H1 (cell line): ENCODE results near the gene HERC3. TPM values are rescaled to one million over a fixed set of nuclear protein-coding genes. Genes with fewer than 3 reads are reported as not detected.
A peak's percentile ranks its signal among the peaks of the same experiment; 100 is the strongest.

Source experiments
- CTCF ChIA-PET: fragments of 300-600 bp; sonication (Branson Sonifier 250); formaldehyde crosslinking; loops from one replicate; lab custom pipeline; 2021; ENCODE audit not compliant: partially characterized antibody; lab: Charles Lee
- POLR2A ChIA-PET: fragments of 300-600 bp; sonication (Branson Sonifier 250); formaldehyde crosslinking; loops from one replicate; lab custom pipeline; 2021; ENCODE audit warnings: inconsistent platforms; ENCODE audit not compliant: partially characterized antibody; lab: Charles Lee
- DNase-seq, 2 experiments: peaks; one replicate each; pipeline versions ENCODE4 v3.0.0 to v3.0.0-alpha.2; 2010 to 2022; ENCODE audit warnings: low spot score in 2 of 2, low read depth in 1 of 2, mixed read lengths in 1 of 2
- FAIRE-seq: peaks from 2 replicates; lab custom pipeline; 2011; peaks lifted over from hg19 to GRCh38; lab: Jason Lieb, UNC
- H2AFZ ChIP-seq: 2 replicates; pipeline ENCODE4 v1.8.1; 2012; ENCODE audit warnings: low read length, inconsistent platforms
- H2AK5ac ChIP-seq: 2 replicates; pipeline ENCODE4 v1.6.1; 2013; ENCODE audit warnings: low read depth, low read length
- H2BK120ac ChIP-seq: replicated peaks from 2 replicates; pipeline ENCODE3; 2013; ENCODE audit warnings: low read depth, low read length, inconsistent platforms
- H2BK12ac ChIP-seq: 2 replicates; pipeline ENCODE4 v1.6.1; 2013; ENCODE audit warnings: low read depth, low read length
- H2BK15ac ChIP-seq: 2 replicates; pipeline ENCODE4 v1.6.1; 2013; ENCODE audit warnings: low read length
- H2BK20ac ChIP-seq: 2 replicates; pipeline ENCODE4 v1.6.1; 2013; ENCODE audit warnings: low read length
- H2BK5ac ChIP-seq: 2 replicates; pipeline ENCODE4 v1.6.1; 2013; ENCODE audit warnings: low read depth, low read length
- H3K14ac ChIP-seq: 2 replicates; pipeline ENCODE4 v1.6.1; 2013; ENCODE audit warnings: inconsistent platforms; ENCODE audit not compliant: insufficient read length
- H3K18ac ChIP-seq: 2 replicates; pipeline ENCODE4 v1.6.1; 2013; ENCODE audit warnings: low read length; ENCODE audit errors: extremely low read depth
- H3K23ac ChIP-seq: 2 replicates; pipeline ENCODE4 v1.6.1; 2013; ENCODE audit warnings: inconsistent platforms; ENCODE audit not compliant: insufficient read length
- H3K23me2 ChIP-seq: 2 replicates; pipeline ENCODE4 v1.6.1; 2013; ENCODE audit warnings: low read depth, low read length
- H3K27ac ChIP-seq: 2 replicates; pipeline ENCODE4 v1.6.1; 2011; ENCODE audit warnings: low read depth, low read length, inconsistent platforms
- H3K27me3 ChIP-seq, 4 experiments: replicated peaks in 1 of 4; 1 replicate in 1 of 4; 2 replicates in 3 of 4; pipeline versions ENCODE4 v1.6.1 to v1.8.1; 2011 to 2013; ENCODE audit warnings: low read length in 3 of 4, mild to moderate bottlenecking in 3 of 4, inconsistent platforms in 2 of 4, mixed read lengths in 2 of 4, moderate library complexity in 1 of 4; ENCODE audit not compliant: control insufficient read depth in 3 of 4, insufficient read depth in 3 of 4; ENCODE audit errors: extremely low read depth in 1 of 4
- H3K36me3 ChIP-seq, 4 experiments: 2 replicates each; pipeline versions ENCODE4 v1.6.1 to v1.8.1; 2011 to 2013; ENCODE audit warnings: mild to moderate bottlenecking in 4 of 4, low read length in 3 of 4, moderate library complexity in 2 of 4, control low read depth in 1 of 4, inconsistent platforms in 1 of 4; ENCODE audit not compliant: insufficient read depth in 4 of 4, control insufficient read depth in 2 of 4
- H3K4ac ChIP-seq: replicated peaks from 2 replicates; pipeline ENCODE3; 2013; ENCODE audit warnings: low read length, low read depth, mixed read lengths, inconsistent platforms; ENCODE audit not compliant: insufficient read length
- H3K4me1 ChIP-seq, 4 experiments: replicated peaks in 1 of 4; 1 replicate in 1 of 4; 2 replicates in 3 of 4; pipeline versions ENCODE4 v1.6.1 to v1.8.1; 2011 to 2013; ENCODE audit warnings: low read length in 3 of 4, inconsistent platforms in 2 of 4, mixed read lengths in 1 of 4; ENCODE audit not compliant: insufficient read depth in 4 of 4, control insufficient read depth in 3 of 4
- H3K4me2 ChIP-seq, 2 experiments: 2 replicates each; pipeline versions ENCODE4 v1.6.1 to v1.8.1; 2011 to 2013; ENCODE audit warnings: low read depth in 2 of 2, low read length in 2 of 2, control low read depth in 1 of 2, inconsistent platforms in 1 of 2, mild to moderate bottlenecking in 1 of 2; ENCODE audit not compliant: insufficient read depth in 1 of 2
- H3K4me3 ChIP-seq, 4 experiments: fragments of 200-600, 300-600 bp in 1 of 4; sonication (generic), shearing (Covaris generic), sonication (Bioruptor Twin) in 1 of 4; 2 replicates each; pipeline versions ENCODE4 v1.5.1 to v1.8.1; 2011 to 2016; ENCODE audit warnings: low read length in 4 of 4, low read depth in 3 of 4, control low read depth in 2 of 4, inconsistent platforms in 2 of 4, mild to moderate bottlenecking in 2 of 4, mixed read lengths in 1 of 4, moderate library complexity in 1 of 4; ENCODE audit not compliant: insufficient read depth in 2 of 4; ENCODE audit errors: extremely low read depth in 1 of 4
- H3K56ac ChIP-seq: replicated peaks from 2 replicates; pipeline ENCODE3; 2013; ENCODE audit warnings: low read depth, mild to moderate bottlenecking, mixed read lengths, low read length, inconsistent platforms; ENCODE audit not compliant: insufficient read length
- H3K79me1 ChIP-seq: 2 replicates; pipeline ENCODE4 v1.6.1; 2013; ENCODE audit warnings: low read depth, low read length, control low read depth
- H3K79me2 ChIP-seq, 2 experiments: 2 replicates each; pipeline versions ENCODE4 v1.6.1 to v1.8.1; 2012 to 2013; ENCODE audit warnings: low read length in 2 of 2, mild to moderate bottlenecking in 2 of 2, inconsistent platforms in 1 of 2; ENCODE audit not compliant: insufficient read depth in 2 of 2, control insufficient read depth in 1 of 2
- H3K9ac ChIP-seq, 4 experiments: replicated peaks in 1 of 4; 1 replicate in 1 of 4; 2 replicates in 3 of 4; pipeline versions ENCODE4 v1.6.1 to v1.8.1; 2011 to 2013; ENCODE audit warnings: low read depth in 3 of 4, low read length in 3 of 4, control low read depth in 2 of 4, mild to moderate bottlenecking in 2 of 4, moderate library complexity in 2 of 4, inconsistent platforms in 1 of 4; ENCODE audit errors: extremely low read depth in 1 of 4
- H3K9me3 ChIP-seq, 2 experiments: 2 replicates each; pipeline versions ENCODE4 v1.6.1 to v1.8.1; 2012 to 2013; ENCODE audit warnings: mild to moderate bottlenecking in 2 of 2, moderate library complexity in 2 of 2, control low read depth in 1 of 2, inconsistent platforms in 1 of 2, low read depth in 1 of 2, low read length in 1 of 2, mixed read lengths in 1 of 2; ENCODE audit not compliant: insufficient read depth in 2 of 2
- H4K20me1 ChIP-seq, 2 experiments: replicated peaks in 1 of 2; 2 replicates each; pipeline versions ENCODE3 to v1.8.1; 2011 to 2013; ENCODE audit warnings: inconsistent platforms in 2 of 2, low read length in 2 of 2, mild to moderate bottlenecking in 1 of 2; ENCODE audit not compliant: insufficient read depth in 2 of 2, control insufficient read depth in 1 of 2
- H4K5ac ChIP-seq: 2 replicates; pipeline ENCODE4 v1.6.1; 2013; ENCODE audit warnings: low read length, low read depth, mixed read lengths, inconsistent platforms; ENCODE audit not compliant: insufficient read length
- H4K8ac ChIP-seq: 2 replicates; pipeline ENCODE4 v1.8.0; 2013; ENCODE audit warnings: mild to moderate bottlenecking, moderate library complexity, low read length, inconsistent platforms; ENCODE audit not compliant: insufficient read depth; ENCODE audit errors: extremely low read depth
- H4K91ac ChIP-seq: replicated peaks from 2 replicates; pipeline ENCODE3; 2013; ENCODE audit warnings: low read length, mixed read lengths, inconsistent platforms; ENCODE audit not compliant: insufficient read length
- KDM1A ChIP-seq: fragments of 200-600, 300-600 bp; sonication (generic); IDR thresholded peaks from 2 replicates; pipeline ENCODE4 v1.7.1; 2016; ENCODE audit warnings: mild to moderate bottlenecking, low read length, borderline replicate concordance
- WGBS, 2 experiments: shearing (Covaris generic) in 1 of 2; methylation state at CpG; one replicate each; pipeline versions ENCODE4 v1.1.6 to v1.1.7; 2013 to 2015; ENCODE audit warnings: low lambda C conversion rate in 2 of 2, mixed read lengths in 2 of 2, inconsistent platforms in 1 of 2, low coverage in 1 of 2, missing lambda C conversion rate in 1 of 2; ENCODE audit not compliant: insufficient replicate concordance in 2 of 2, insufficient coverage in 1 of 2, insufficient read length in 1 of 2; ENCODE audit errors: extremely low coverage in 1 of 2, missing lambda C conversion rate in 1 of 2; 5-methylcytosine and 5-hydroxymethylcytosine counted together
- polyA plus RNA-seq, 7 experiments: library from polyadenylated mRNA; depleted of rRNA in 3 of 7; stranded (reverse) in 5 of 7; unstranded in 2 of 7; fragments of >200 nt in 5 of 7; fragments of 200-250 nt in 2 of 7; gene quantifications; 1 replicate in 5 of 7; 2 replicates in 1 of 7; 4 replicates in 1 of 7; pipeline versions ENCODE4 v1.2.1 to v1.2.3, GENCODE V29; 2011 to 2013; ENCODE audit warnings: missing spikeins in 2 of 7, mixed read lengths in 2 of 7
- total RNA-seq: library from RNA; stranded (reverse); fragmentation: NEBNext Ultra II Directional; extraction: Animal tissue kit (Norgen Biotek cat#: 25700); gene quantifications from 2 replicates; pipeline ENCODE4 v1.2.1, GENCODE V29; 2021
- TF ChIP-seq, protein P1 (sequence below): IDR thresholded peaks from 2 replicates; pipeline ENCODE4 v1.6.1; 2012; ENCODE audit warnings: low read length, inconsistent platforms

The HERC3 gene
- total and polyA plus RNA-seq, 2 of the 8 experiments (the other 6 are each of a cell fraction or from before 2014, with no cell fraction given) = 1.4 to 5.7 TPM

DNA sequence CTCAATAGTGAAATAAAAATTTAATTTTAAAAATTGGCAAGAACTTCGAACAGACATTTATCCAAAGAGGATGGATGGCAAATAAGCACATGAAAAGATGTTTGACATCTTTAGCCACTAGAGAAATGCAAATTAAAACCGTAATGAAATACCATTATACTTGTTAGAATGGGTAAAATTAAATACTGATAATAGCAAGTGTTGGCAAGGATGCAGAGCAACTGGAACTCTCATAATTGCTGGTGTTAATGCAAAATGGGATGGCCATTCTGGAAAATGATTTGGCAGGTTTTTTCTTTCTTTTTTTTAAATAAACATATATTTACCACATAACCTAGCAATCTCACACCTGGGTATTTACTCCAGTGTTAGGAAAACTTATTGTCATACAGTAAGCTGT lies 51.7 kb downstream of the HERC3 start:
- Histone ChIP-seq H3K79me2 (no peaks in the 10 kb centered on the region), H4K5ac (no peak overlapping the region), H4K8ac (no peak overlapping the region), H3K23ac (no peak overlapping the region), H2AK5ac (no peak overlapping the region), H4K91ac (no peak overlapping the region), H3K27me3 (no peaks in the 10 kb centered on the region), H3K18ac (no peak overlapping the region), H2BK20ac (no peak overlapping the region), H2BK5ac (no peak overlapping the region)
- ChIA-PET POLR2A (no interaction called here), CTCF (interaction anchor here (1.4 kb wide), 1 partner anchor 30 kb away, joined by 3 read pairs; no protein-coding TSS in a partner anchor)
- 0 out of 2 replicates have a peak, but pooled peaks have one; percentile 25 for TF ChIP-seq KDM1A
- TF ChIP-seq, protein P1, sequence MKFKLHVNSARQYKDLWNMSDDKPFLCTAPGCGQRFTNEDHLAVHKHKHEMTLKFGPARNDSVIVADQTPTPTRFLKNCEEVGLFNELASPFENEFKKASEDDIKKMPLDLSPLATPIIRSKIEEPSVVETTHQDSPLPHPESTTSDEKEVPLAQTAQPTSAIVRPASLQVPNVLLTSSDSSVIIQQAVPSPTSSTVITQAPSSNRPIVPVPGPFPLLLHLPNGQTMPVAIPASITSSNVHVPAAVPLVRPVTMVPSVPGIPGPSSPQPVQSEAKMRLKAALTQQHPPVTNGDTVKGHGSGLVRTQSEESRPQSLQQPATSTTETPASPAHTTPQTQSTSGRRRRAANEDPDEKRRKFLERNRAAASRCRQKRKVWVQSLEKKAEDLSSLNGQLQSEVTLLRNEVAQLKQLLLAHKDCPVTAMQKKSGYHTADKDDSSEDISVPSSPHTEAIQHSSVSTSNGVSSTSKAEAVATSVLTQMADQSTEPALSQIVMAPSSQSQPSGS = no peak
- TF ChIP-seq, all 59 proteins: peak for 1
- H3K23me2 ChIP-seq = no peaks in the 10 kb centered on the region
- no peak overlapping the region for H2BK12ac ChIP-seq
- H3K79me1 ChIP-seq = no peaks in the 10 kb centered on the region
- H2BK120ac ChIP-seq = no peak overlapping the region
- no peak for FAIRE-seq
- no peak overlapping the region for H3K4me2 ChIP-seq
- peaks cover 0 to 9% of the 10 kb centered on the region in 2 experiments; a peak in 1 of 4 replicates for H3K9me3 ChIP-seq
- H3K9ac ChIP-seq = no peak overlapping the region
- H3K4me3 ChIP-seq = no peak overlapping the region
- no peak overlapping the region for H2AFZ ChIP-seq
- no peak overlapping the region for H3K14ac ChIP-seq
- H2BK15ac ChIP-seq = no peak overlapping the region
- no peak for DNase-seq
- H3K56ac ChIP-seq = no peak overlapping the region
- peaks cover 7 to 11% (median 10%) of the 10 kb centered on the region in 4 experiments; a peak in 6 of 7 replicates for H3K4me1 ChIP-seq
- 90% methylated on average over 2 of the region's 2 CpGs; no CpG with 5 or more reads in 1 of the 2 experiments for WGBS, 2 experiments
- no peak overlapping the region for H3K27ac ChIP-seq
- H3K36me3 ChIP-seq = no peaks in the 10 kb centered on the region
- no peak overlapping the region for H3K4ac ChIP-seq
- no peaks in the 10 kb centered on the region for H4K20me1 ChIP-seq
